Adrenal gland (tissue), 5 donors: ENCODE data around the gene PYURF.

Source experiments
- CTCF ChIP-seq, 6 experiments: fragments of 450-650 bp in 4 of 6; fragments of 200-600 bp in 2 of 6; sonication (generic) in 1 of 6; IDR thresholded peaks; 1 replicate in 5 of 6; 2 replicates in 1 of 6; pipeline versions ENCODE4 v1.5.1 to v1.8.0; 2016 to 2021; ENCODE audit warnings: antibody characterized with exemption in 6 of 6, mild to moderate bottlenecking in 2 of 6, moderate library complexity in 1 of 6
- POLR2A ChIP-seq, 2 donors: fragments of 450-650 bp; IDR thresholded peaks; one replicate each; pipeline ENCODE4 v1.6.1; 2017; ENCODE audit warnings: antibody characterized with exemption in 2 of 2, mild to moderate bottlenecking in 2 of 2, moderate library complexity in 1 of 2
- donor health status: DM: no; HTN: no; CAD: no.

GRCh38 chr4:88537709-88538108 lies 14.1 kb upstream of the PYURF start:
- TF ChIP-seq CTCF (IDR thresholded peaks at IDR 0.05) (no peak), POLR2A (IDR thresholded peaks at IDR 0.05) (no peak)
